Measurements from ENCODE around the gene TRIOBP.
"Not testable (repeated sequence)": the region's sequence is repeated elsewhere in the genome, so short reads cannot be mapped to it uniquely, and the experiment has no call there.

The TRIOBP gene, protein sequence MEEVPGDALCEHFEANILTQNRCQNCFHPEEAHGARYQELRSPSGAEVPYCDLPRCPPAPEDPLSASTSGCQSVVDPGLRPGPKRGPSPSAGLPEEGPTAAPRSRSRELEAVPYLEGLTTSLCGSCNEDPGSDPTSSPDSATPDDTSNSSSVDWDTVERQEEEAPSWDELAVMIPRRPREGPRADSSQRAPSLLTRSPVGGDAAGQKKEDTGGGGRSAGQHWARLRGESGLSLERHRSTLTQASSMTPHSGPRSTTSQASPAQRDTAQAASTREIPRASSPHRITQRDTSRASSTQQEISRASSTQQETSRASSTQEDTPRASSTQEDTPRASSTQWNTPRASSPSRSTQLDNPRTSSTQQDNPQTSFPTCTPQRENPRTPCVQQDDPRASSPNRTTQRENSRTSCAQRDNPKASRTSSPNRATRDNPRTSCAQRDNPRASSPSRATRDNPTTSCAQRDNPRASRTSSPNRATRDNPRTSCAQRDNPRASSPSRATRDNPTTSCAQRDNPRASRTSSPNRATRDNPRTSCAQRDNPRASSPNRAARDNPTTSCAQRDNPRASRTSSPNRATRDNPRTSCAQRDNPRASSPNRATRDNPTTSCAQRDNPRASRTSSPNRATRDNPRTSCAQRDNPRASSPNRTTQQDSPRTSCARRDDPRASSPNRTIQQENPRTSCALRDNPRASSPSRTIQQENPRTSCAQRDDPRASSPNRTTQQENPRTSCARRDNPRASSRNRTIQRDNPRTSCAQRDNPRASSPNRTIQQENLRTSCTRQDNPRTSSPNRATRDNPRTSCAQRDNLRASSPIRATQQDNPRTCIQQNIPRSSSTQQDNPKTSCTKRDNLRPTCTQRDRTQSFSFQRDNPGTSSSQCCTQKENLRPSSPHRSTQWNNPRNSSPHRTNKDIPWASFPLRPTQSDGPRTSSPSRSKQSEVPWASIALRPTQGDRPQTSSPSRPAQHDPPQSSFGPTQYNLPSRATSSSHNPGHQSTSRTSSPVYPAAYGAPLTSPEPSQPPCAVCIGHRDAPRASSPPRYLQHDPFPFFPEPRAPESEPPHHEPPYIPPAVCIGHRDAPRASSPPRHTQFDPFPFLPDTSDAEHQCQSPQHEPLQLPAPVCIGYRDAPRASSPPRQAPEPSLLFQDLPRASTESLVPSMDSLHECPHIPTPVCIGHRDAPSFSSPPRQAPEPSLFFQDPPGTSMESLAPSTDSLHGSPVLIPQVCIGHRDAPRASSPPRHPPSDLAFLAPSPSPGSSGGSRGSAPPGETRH (N-terminal part only)

GRCh38 chr22:37696657-37697537 lies at the start of gene TRIOBP:
TRIOBP (plus strand) TSS chr22:37697048; CDS start chr22:37701366, 4,318 bp downstream.
- in situ Hi-C loops (cut with HindIII; ENCODE audit: low sequenced_read_pairs) = no loop called here

DNA sequence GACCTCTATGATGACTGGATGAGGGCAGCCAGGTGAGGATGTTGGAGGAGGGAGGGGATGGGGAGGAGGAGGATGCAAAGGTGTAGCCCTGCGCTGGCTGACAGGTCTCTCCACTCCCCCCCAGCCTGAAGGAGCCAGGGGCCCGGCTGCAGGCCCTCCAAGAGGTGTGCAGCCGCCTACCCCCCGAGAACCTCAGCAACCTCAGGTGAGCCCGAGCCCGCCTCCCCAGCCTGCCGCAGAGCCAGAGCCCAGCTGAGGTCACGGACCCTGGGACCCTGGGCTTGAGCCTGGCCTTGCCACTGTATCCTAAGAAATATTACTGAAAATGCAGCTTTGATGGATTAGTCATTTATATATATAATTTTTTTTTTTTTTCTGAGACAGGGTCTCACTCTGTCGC lies 49.5 kb upstream of the TRIOBP start:
- in situ Hi-C loops (cut with HindIII; ENCODE audit: low sequenced_read_pairs) = no loop called here

DNA sequence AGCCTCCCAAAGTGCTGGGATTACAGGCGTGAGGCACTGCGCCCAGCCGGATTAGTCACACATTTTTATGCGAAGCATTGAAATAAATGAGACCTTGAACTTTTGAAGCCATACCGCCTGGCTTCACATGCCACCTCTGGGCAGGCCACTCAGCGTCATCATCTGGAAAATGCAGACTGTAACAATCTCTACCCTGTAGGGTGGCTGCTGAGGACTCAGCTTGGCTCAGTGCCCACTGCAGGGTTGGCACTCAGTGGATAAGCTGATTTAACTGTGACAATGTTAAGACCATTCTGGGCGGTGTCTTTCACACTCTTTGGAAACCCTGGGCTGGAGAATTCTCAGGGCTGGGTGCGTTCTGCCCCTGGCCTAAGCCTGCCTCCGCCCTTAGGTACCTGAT lies 48.9 kb upstream of the TRIOBP start:
- in situ Hi-C loops (cut with HindIII; ENCODE audit: low sequenced_read_pairs) = no loop called here

GRCh38 chr22:37650463-37651136 lies 46.2 kb upstream of the TRIOBP start:
- in situ Hi-C loops (cut with HindIII; ENCODE audit: low sequenced_read_pairs) = no loop called here

DNA sequence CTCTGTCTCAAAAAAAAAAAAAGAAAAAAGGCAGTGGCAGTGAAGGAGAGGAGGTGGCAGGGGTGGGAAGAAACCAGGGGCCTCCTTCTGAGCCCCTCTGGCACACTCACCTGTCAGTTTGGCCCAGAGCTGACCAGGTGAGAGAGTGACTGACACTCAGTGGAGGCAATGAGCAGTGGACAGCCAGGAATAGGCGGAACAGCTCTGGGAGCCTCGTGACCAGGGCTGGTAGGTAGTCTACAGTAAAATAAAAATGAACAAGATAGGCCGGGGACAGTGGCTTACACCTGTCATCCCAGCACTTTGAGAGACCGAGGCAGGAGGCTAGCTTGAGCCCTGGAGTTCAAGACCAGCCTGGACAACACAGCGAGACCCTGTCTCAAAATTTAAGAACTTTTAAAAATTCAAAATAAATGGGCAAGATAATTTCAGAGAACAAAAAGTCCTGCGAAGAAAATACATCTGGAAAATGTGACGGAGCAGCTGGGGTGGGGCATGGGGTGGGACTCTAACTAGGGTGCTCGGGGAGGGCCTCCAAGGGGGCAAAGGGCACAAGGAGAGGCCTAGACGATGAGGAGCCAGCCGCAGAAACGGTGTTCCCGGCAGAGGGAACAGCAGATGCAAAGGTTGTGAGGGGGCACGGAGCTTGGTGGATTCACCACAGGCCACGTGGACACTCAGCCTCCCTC lies 42.1 kb upstream of the TRIOBP start:
- in situ Hi-C loops (cut with HindIII; ENCODE audit: low sequenced_read_pairs) = no loop called here

GRCh38 chr22:37655252-37655563 lies 41.6 kb upstream of the TRIOBP start:
- in situ Hi-C loops (cut with HindIII; ENCODE audit: low sequenced_read_pairs) = no loop called here

DNA sequence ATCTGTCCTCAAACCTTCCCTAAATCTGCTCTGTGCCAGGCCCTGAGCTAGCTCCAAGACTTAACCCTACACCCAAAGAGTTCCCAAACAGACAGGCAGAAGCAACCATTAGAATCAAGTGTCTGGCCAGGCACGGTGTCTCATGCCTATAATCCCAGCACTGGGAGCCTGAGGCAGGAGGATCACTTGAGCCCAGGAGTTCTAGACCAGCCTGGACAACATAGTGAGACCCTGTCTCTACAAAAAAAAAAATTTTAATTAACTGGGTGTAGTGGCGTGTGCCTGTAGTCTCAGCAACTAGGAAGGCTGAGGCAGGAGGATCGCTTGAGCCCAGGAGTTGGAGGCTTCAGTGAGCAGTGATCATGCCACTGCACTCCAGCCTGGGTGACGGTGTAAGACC lies 40.3 kb upstream of the TRIOBP start:
- in situ Hi-C loops (cut with HindIII; ENCODE audit: low sequenced_read_pairs) = not testable (repeated sequence)

DNA sequence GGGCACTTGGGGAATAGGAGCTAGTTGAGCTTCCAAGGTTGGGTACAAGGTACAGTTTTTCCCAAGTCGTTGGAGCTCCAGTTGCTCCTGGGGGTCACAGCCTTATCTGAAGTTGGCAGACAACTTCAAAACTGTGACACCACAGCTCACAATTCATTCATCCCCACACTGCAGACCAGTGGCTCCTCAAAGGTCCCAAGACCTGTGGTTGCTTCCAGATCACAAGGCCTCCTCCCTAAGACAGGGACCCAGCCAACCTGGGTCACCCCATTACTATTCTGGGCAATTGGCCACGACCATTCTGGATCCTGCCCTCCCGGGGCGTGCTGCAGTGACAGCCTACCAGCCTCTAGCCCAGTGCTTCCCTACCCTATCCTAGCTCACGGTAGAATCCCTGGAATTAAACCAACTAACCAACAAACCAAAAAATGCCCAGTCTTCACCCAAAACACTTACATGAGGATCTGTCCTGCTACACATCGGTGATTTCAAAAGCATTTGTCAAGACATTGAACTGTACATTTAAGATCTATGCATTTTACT lies 39.2 kb upstream of the TRIOBP start:
- in situ Hi-C loops (cut with HindIII; ENCODE audit: low sequenced_read_pairs) = no loop called here

DNA sequence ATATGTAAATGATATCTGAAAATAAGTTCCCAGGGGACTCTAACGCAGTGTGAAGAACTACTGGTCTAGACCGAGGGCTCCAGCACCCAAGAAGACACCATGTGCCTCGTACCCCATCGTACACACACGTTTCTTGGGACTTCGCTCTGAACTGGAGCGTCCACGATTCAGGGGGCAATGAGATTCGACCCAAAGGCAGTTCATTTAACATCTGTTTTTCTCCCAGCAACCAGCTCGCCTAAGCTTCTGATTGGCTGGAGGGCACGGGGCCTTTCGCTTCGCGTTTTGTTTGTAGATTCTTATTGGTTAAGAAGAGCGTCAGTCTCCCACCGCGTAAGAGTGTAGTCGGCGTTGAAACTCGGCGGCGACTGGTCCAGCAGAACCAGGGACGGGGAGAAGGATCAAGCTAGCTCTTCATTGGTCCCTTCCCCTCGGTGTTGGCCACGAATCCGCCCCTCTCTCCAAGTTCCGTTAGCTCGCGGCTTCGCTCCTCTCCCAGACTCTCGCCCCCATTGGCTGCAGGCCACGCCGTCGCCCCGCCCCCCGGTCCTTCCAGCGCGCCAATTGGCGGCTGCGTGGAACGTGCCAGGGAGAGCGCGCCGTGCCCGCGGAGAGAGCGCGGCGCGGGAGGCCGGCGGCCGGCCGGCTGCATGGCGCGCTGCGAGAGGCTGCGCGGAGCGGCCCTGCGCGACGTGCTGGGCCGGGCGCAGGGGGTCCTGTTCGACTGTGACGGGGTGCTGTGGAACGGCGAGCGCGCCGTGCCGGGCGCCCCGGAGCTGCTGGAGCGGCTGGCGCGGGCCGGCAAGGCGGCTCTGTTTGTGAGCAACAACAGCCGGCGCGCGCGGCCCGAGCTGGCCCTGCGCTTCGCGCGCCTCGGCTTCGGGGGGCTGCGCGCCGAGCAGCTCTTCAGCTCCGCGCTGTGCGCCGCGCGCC lies 38.4 kb upstream of the TRIOBP start, which contains the start of gene PDXP:
PDXP (plus strand) TSS at position 591 of the 933 bp plus-strand sequence; CDS start at position 651, 60 bp downstream.
- in situ Hi-C loops (cut with HindIII; ENCODE audit: low sequenced_read_pairs) = no loop called here

DNA sequence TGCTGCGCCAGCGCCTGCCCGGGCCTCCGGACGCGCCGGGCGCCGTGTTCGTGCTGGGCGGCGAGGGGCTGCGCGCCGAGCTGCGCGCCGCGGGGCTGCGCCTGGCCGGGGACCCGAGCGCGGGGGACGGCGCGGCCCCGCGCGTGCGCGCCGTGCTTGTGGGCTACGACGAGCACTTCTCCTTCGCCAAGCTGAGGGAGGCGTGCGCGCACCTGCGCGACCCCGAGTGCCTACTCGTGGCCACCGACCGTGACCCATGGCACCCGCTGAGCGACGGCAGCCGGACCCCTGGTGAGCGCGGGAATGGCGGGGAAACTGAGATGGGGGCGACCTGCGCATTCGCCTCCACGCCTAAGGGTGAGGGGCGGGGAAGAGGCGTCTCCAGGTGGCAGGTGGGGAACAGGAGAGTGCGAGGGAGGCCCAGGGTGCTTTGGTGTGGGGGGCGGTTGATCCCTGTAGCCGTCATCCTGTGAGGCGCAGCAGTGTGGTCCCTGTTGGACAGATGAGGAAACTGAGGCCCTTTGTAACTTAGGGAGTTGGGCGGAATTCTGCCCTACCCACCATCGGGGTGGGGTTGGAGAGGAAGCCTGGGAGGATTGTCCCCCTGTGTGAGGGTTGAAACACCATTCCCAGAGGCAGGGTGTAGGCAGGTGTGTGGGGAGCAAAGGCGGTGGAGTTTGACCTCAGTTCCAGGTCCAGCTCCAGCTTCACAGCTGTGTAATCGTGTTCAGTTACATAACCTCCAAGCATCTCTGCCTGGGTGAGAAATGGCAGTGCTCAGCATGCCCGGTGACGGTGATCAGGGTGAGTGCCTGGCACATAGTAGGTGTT lies 37.6 kb upstream of the TRIOBP start:
- in situ Hi-C loops (cut with HindIII; ENCODE audit: low sequenced_read_pairs) = no loop called here

- in situ Hi-C loops (cut with HindIII; ENCODE audit: low sequenced_read_pairs) = no loop called here
These were observed 36.7 kb upstream of the TRIOBP start for GRCh38 chr22:37659897-37660708.

GRCh38 chr22:37660709-37661045 lies 36.2 kb upstream of the TRIOBP start:
- in situ Hi-C loops (cut with HindIII; ENCODE audit: low sequenced_read_pairs) = no loop called here

DNA sequence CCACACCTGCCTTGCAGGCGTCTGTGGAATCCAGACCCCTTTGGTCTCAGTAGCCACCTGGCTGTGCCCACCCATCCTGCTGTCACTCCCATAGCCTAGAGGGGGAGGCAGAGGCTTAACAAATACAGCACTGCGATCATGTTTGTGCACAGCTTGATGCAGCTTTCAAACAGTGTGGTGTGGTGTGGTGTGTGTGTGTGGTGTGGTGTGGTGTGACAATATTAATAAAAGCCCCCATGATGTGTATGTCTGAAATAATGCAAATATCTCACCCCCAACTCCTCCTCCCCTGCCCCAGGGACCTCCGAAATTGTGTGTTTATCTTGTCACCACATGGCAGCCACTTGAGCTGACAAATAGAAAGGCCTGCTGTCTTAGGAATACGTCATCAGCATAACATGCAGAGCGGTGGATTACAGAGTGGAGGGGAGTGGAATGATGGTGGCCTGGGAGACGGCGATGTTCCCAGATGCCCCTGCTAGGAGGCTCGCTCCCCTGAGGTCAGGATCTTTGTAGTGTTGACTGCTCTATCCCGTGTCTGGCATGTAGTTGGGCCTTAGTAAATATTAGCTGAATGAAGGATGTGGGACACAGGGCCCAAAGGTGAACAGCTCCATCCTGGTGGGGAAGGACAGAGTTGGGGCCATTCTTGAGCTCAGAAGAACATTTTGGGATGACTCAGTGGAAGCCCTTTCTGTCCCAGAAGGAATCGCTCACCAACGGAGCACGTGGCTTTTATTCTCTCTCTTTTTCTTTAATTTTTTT lies 35.5 kb upstream of the TRIOBP start:
- in situ Hi-C loops (cut with HindIII; ENCODE audit: low sequenced_read_pairs) = no loop called here

- in situ Hi-C loops (cut with HindIII; ENCODE audit: low sequenced_read_pairs) = no loop called here
These were observed 34.8 kb upstream of the TRIOBP start for GRCh38 chr22:37662039-37662438.

DNA sequence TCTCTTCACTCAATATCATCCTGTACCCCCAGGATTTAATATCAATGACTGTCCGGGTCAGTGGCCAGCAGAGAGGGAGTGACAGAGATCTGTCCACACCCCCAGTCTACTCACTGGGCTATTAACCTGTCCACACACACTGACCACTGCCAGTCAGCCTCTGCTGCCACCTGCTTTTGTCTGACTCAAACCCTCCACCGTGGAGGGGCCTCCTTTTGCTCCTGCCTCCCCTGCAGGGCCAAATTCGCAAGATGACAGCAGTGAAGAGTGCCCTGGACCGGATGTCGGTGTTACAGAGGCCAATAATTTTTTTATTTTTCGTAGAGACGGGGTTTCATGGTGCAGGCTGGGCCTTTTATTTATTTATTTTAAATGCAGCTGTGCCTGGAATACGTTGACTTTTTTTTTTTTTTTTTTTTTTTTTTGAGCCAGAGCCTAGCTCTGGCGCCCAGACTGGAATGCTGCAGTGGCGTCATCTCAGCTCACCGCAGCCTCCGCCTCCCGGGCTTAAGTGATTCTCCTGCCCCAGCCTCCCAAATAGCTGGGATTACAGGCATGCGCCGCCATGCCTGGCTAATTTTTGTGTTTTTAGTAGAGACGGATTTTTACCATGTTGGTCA lies 33.2 kb upstream of the TRIOBP start:
- in situ Hi-C loops (cut with HindIII; ENCODE audit: low sequenced_read_pairs) = no loop called here
